HG03045 (cell line): Measurements from ENCODE around the gene OR52A5.
"Not testable (repeated sequence)": the region's sequence is repeated elsewhere in the genome, so short reads cannot be mapped to it uniquely, and the experiment has no call there.

Experiments
- ATAC-seq: cut with Tn5 transposase; IDR thresholded peaks from one replicate; pipeline ENCODE4 v1.9.1; 2021; ENCODE audit warnings: mild to moderate bottlenecking, moderate library complexity; ENCODE audit not compliant: unreplicated experiment

OR52A5 gene

GRCh38 chr11:5137996-5138395 is at the start of gene OR52A5:
Gene OR52A5, minus strand, starts transcription at chr11:5138356. Its CDS starts 5,714 bp downstream, at chr11:5132642.
- ATAC-seq = no peak

GRCh38 chr11:5178046-5178837 is 40.1 kb upstream of the OR52A5 start:
- ATAC-seq = no peak

GRCh38 chr11:5174934-5175333 is 36.8 kb upstream of the OR52A5 start:
- ATAC-seq = no peak

- ATAC-seq = no peak
Observed at GRCh38 chr11:5171856-5172255, 33.7 kb upstream of the OR52A5 start.

GRCh38 chr11:5165898-5166297 is 27.7 kb upstream of the OR52A5 start:
- ATAC-seq = not testable (repeated sequence)

- not testable (repeated sequence) for ATAC-seq
Observed at GRCh38 chr11:5164807-5165206, 26.7 kb upstream of the OR52A5 start.

- ATAC-seq = not testable (repeated sequence)
Observed at GRCh38 chr11:5161045-5161444, 22.9 kb upstream of the OR52A5 start.

GRCh38 chr11:5160217-5160616 is 22.1 kb upstream of the OR52A5 start:
- not testable (repeated sequence) for ATAC-seq

- no peak for ATAC-seq
Observed at GRCh38 chr11:5159806-5160205, 21.6 kb upstream of the OR52A5 start.

GRCh38 chr11:5154657-5155056 is 16.5 kb upstream of the OR52A5 start, which contains the start of gene OR52A1:
Gene OR52A1, minus strand, starts transcription at chr11:5154757. Its CDS starts 2,388 bp downstream, at chr11:5152369.
- no peak for ATAC-seq

GRCh38 chr11:5153574-5154431 is 15.6 kb upstream of the OR52A5 start:
- no peak for ATAC-seq

GRCh38 chr11:5151713-5152153 is 13.6 kb upstream of the OR52A5 start:
- ATAC-seq = no peak

- not testable (repeated sequence) for ATAC-seq
Observed at GRCh38 chr11:5144206-5144605, 6.0 kb upstream of the OR52A5 start.

GRCh38 chr11:5137014-5137413 is 1.1 kb downstream of the OR52A5 start:
- ATAC-seq = no peak

- no peak for ATAC-seq
Observed at GRCh38 chr11:5136261-5136660, 1.9 kb downstream of the OR52A5 start.

- ATAC-seq = no peak
Observed at GRCh38 chr11:5131584-5132335, 6.4 kb downstream of the OR52A5 start.

- ATAC-seq = no peak
Observed at GRCh38 chr11:5129457-5129877, 8.7 kb downstream of the OR52A5 start.

GRCh38 chr11:5124891-5125620 is 13.1 kb downstream of the OR52A5 start:
- ATAC-seq = no peak

- no peak for ATAC-seq
Observed at GRCh38 chr11:5123802-5124521, 14.2 kb downstream of the OR52A5 start.

- no peak for ATAC-seq
Observed at GRCh38 chr11:5118893-5119292, 19.3 kb downstream of the OR52A5 start.
